GM12878 (cell line): ENCODE data around the gene ARHGAP40. TPM values are rescaled to one million over a fixed set of nuclear protein-coding genes. Genes with fewer than 3 reads are reported as not detected.

Source experiments
- ATAC-seq: fragments of 200-7000 bp; cut with Tn5 transposase; 3 replicates; pipeline ENCODE4 v1.9.1; 2020; ENCODE audit warnings: mild to moderate bottlenecking, moderate library complexity
- BruUV-seq: library from RNA; stranded (reverse); fragments of 400-500 nt; replicated peaks from 2 replicates; lab custom pipeline; 2021; lab: Mats Ljungman, UMichigan
- CTCF ChIA-PET: fragments of 300-600 bp; sonication (Branson Sonifier 250); formaldehyde crosslinking; extraction: SDS; loops from one replicate; lab custom pipeline; 2021; ENCODE audit warnings: inconsistent platforms; lab: Yijun Ruan, JAX
- POLR2A ChIA-PET: fragments of 350-600 bp; formaldehyde crosslinking; extraction: SDS; loops from one replicate; lab custom pipeline; 2021; ENCODE audit warnings: inconsistent platforms; lab: Charles Lee
- RAD21 ChIA-PET: fragments of 300-600 bp; sonication (Branson Sonifier 250); formaldehyde crosslinking; loops from one replicate; lab custom pipeline; 2023; ENCODE audit warnings: antibody characterized with exemption; ENCODE audit not compliant: unreplicated experiment; lab: Charles Lee
- SMC1A ChIA-PET: fragments of 300-600 bp; sonication (Branson Sonifier 250); formaldehyde crosslinking; loops from one replicate; lab custom pipeline; 2023; ENCODE audit not compliant: unreplicated experiment, uncharacterized antibody; lab: Charles Lee
- DNase-seq: peaks from one replicate; pipeline ENCODE4 v3.0.0-alpha.2; 2011; ENCODE audit warnings: low read depth, low spot score
- FAIRE-seq: peaks from 3 replicates; lab custom pipeline; 2011; peaks lifted over from hg19 to GRCh38; lab: Jason Lieb, UNC
- H2AFZ ChIP-seq: 2 replicates; pipeline ENCODE4 v1.6.0; 2011; ENCODE audit warnings: low read depth, low read length, control low read depth; ENCODE audit not compliant: control insufficient read depth
- H3K27ac ChIP-seq: 2 replicates; pipeline ENCODE4 v1.5.1; 2011; ENCODE audit warnings: control low read depth; ENCODE audit not compliant: control insufficient read depth, insufficient read depth
- H3K27me3 ChIP-seq, 2 experiments: replicated peaks in 1 of 2; 2 replicates each; pipeline versions ENCODE4 v1.6.0 to v1.6.1; 2011; ENCODE audit warnings: low read length in 1 of 2; ENCODE audit not compliant: control insufficient read depth in 2 of 2, insufficient read depth in 2 of 2
- H3K36me3 ChIP-seq, 2 experiments: 2 replicates each; pipeline ENCODE4 v1.5.1; 2011; ENCODE audit warnings: low read length in 1 of 2; ENCODE audit not compliant: control insufficient read depth in 2 of 2, insufficient read depth in 2 of 2
- H3K4me1 ChIP-seq: 2 replicates; pipeline ENCODE4 v1.6.1; 2011; ENCODE audit warnings: mild to moderate bottlenecking, low read length, moderate library complexity, mixed read lengths; ENCODE audit not compliant: control insufficient read depth, insufficient read depth
- H3K4me2 ChIP-seq: 2 replicates; pipeline ENCODE4 v1.6.0; 2011; ENCODE audit warnings: control low read depth; ENCODE audit not compliant: control insufficient read depth, insufficient read depth
- H3K4me3 ChIP-seq: fragments of 200-600 bp; sonication (generic); 2 replicates; pipeline ENCODE4 v1.5.1; 2016
- H3K79me2 ChIP-seq: 2 replicates; pipeline ENCODE4 v1.6.0; 2011; ENCODE audit warnings: low read length; ENCODE audit not compliant: control insufficient read depth, insufficient read depth
- H3K9ac ChIP-seq: 2 replicates; pipeline ENCODE4 v1.8.0; 2011; ENCODE audit warnings: low read length, control low read depth, mixed read lengths; ENCODE audit not compliant: control insufficient read depth, insufficient read depth
- H3K9me3 ChIP-seq: replicated peaks from 3 replicates; pipeline ENCODE4 v1.5.1; 2011; ENCODE audit warnings: mild to moderate bottlenecking, low read length; ENCODE audit not compliant: control insufficient read depth, insufficient read depth
- H4K20me1 ChIP-seq: 2 replicates; pipeline ENCODE4 v1.6.0; 2011; ENCODE audit not compliant: control insufficient read depth, insufficient read depth
- FOXM1 ChIP-seq: IDR thresholded peaks from 2 replicates; pipeline ENCODE4 v1.6.1; 2012; ENCODE audit warnings: low read depth, mild to moderate bottlenecking, inconsistent platforms, low read length, moderate library complexity
- HDGF ChIP-seq: fragments of 450-650 bp; IDR thresholded peaks from 2 replicates; pipeline ENCODE4 v1.6.1; 2016; ENCODE audit warnings: antibody characterized with exemption
- JUNB ChIP-seq: IDR thresholded peaks from 2 replicates; pipeline ENCODE4 v1.6.1; 2016; ENCODE audit warnings: antibody characterized with exemption, mild to moderate bottlenecking
- NKRF ChIP-seq: fragments of 450-650 bp; conservative IDR thresholded peaks from 2 replicates; pipeline ENCODE4 v1.6.1; 2017; ENCODE audit warnings: mild to moderate bottlenecking, moderate library complexity
- RELA ChIP-seq: fragments of 450-650 bp; IDR thresholded peaks from 2 replicates; pipeline ENCODE4 v1.8.0; 2014; ENCODE audit warnings: borderline replicate concordance; ENCODE audit not compliant: partially characterized antibody
- SIX5 ChIP-seq: IDR thresholded peaks from 2 replicates; pipeline ENCODE4 v1.6.1; 2011; ENCODE audit warnings: mild to moderate bottlenecking, low read depth, low read length, moderate library complexity; ENCODE audit not compliant: severe bottlenecking
- SP1 ChIP-seq: IDR thresholded peaks from one replicate; pipeline ENCODE4 v1.6.1; 2011; ENCODE audit warnings: low read depth, low read length
- SPI1 ChIP-seq: IDR thresholded peaks from 2 replicates; pipeline ENCODE4 v1.6.1; 2011; ENCODE audit warnings: low read depth, mild to moderate bottlenecking, low read length, moderate library complexity, borderline replicate concordance; ENCODE audit not compliant: insufficient read depth
- STAT3 ChIP-seq: IDR thresholded peaks from 2 replicates; pipeline ENCODE4 v1.6.1; 2011; ENCODE audit warnings: low read depth, low read length, improper control_type of control experiment
- WGBS: methylation state at CpG from one replicate; pipeline ENCODE4 v1.1.6; 2016; ENCODE audit warnings: low lambda C conversion rate; ENCODE audit not compliant: insufficient replicate concordance, insufficient coverage; ENCODE audit errors: missing lambda C conversion rate; 5-methylcytosine and 5-hydroxymethylcytosine counted together
- in situ Hi-C: fragments of 300-500 bp; cut with MboI; formaldehyde crosslinking; loops from 9 replicates; pipeline ENCODE4 v1.14.3; 2018; ENCODE audit warnings: mixed read lengths
- intact Hi-C: fragments of 100-400 bp; cut with micrococcal nuclease; formaldehyde crosslinking; loops from one replicate; pipeline ENCODE4 v1.14.2; 2022; ENCODE audit not compliant: unreplicated experiment
- polyA plus RNA-seq, 11 experiments: library from polyadenylated mRNA; depleted of rRNA in 4 of 11; unstranded in 6 of 11; stranded (reverse) in 5 of 11; fragments of >200 nt; fragmentation: Nextera tagmentation in 4 of 11; fragmentation: Illumina TruSeq in 1 of 11; extraction: Ambion mirVana in 4 of 11; extraction: Trizol in 1 of 11; gene quantifications; 1 replicate in 1 of 11; 2 replicates in 10 of 11; pipeline versions ENCODE4 v1.2.1 to v1.2.3, GENCODE V29; 2011 to 2016; ENCODE audit warnings: inconsistent platforms in 2 of 11, missing spikeins in 2 of 11, low read depth in 1 of 11
- total RNA-seq, 4 experiments: library from RNA; depleted of rRNA in 3 of 4; stranded (reverse); fragments of >200 nt in 3 of 4; fragmentation: Illumina TruSeq in 1 of 4; extraction: Trizol in 1 of 4; gene quantifications; 2 replicates each; pipeline versions ENCODE4 v1.2.1 to v1.2.3, GENCODE V29; 2013 to 2021

Gene ARHGAP40
- total and polyA plus RNA-seq, 10 of the 15 experiments (the other 5 are each of a cell fraction or from before 2014, with no cell fraction given), result 0.06 to 0.07 TPM; not detected in 8

- RAD21 ChIA-PET, result no interaction called here
- intact Hi-C loops (no loop called here), in situ Hi-C loops (no loop called here)
- no peaks in the 10 kb centered on the region for H3K36me3 ChIP-seq
- TF ChIP-seq SIX5, result no peak
- no peak for TF ChIP-seq RELA
- TF ChIP-seq, all 136 proteins: peak for 0
- ChIA-PET SMC1A (no interaction called here), POLR2A (no interaction called here), CTCF (interaction anchor here (0.7 to 3.1 kb wide), 6 partner anchors 10 to 236 kb away, joined by 3 to 20 read pairs (median 3); partner anchors contain the start of gene ACTR5)
- no peaks in the 10 kb centered on the region for H3K79me2 ChIP-seq
- 28% methylated on average over 4 of the region's 4 CpGs for WGBS
- no peak overlapping the region for H3K4me3 ChIP-seq
- BruUV-seq, result no TSS peak
- no peak overlapping the region for H3K4me2 ChIP-seq
- peaks cover 0 to 2% of the 10 kb centered on the region in 2 experiments; a peak in 3 of 4 replicates for H3K27me3 ChIP-seq
- H3K4me1 ChIP-seq, result no peaks in the 10 kb centered on the region
- H3K9me3 ChIP-seq, result no peaks in the 10 kb centered on the region
- no peak for FAIRE-seq
- DNase-seq, result no peak
- H3K27ac ChIP-seq, result no peak overlapping the region
- no peak for ATAC-seq
- no peak overlapping the region for H2AFZ ChIP-seq
- H3K9ac ChIP-seq, result no peak overlapping the region
- H4K20me1 ChIP-seq, result no peaks in the 10 kb centered on the region
Measured at GRCh38 chr20:38659597-38659880, 57.9 kb downstream of the ARHGAP40 start.

GRCh38 chr20:38660429-38660828 lies 58.8 kb downstream of the ARHGAP40 start:
- DNase-seq, result no peak
- intact Hi-C loops (no loop called here), in situ Hi-C loops (no loop called here)
- H3K9ac ChIP-seq, result no peak overlapping the region
- TF ChIP-seq SPI1, result no peak
- no peak for TF ChIP-seq NKRF
- no peak for TF ChIP-seq SP1
- no peak for TF ChIP-seq JUNB
- no peak for TF ChIP-seq FOXM1
- TF ChIP-seq HDGF, result no peak
- TF ChIP-seq STAT3, result no peak
- ChIA-PET POLR2A (no interaction called here), SMC1A (no interaction called here), RAD21 (no interaction called here), CTCF (interaction anchor here (1.1 to 1.3 kb wide), 2 partner anchors 11 to 235 kb away, joined by 3 read pairs; no protein-coding TSS in a partner anchor)
- no peaks in the 10 kb centered on the region for H3K36me3 ChIP-seq
- no peak overlapping the region for H2AFZ ChIP-seq
- no peak overlapping the region for H3K4me2 ChIP-seq
- peaks cover 0 to 2% of the 10 kb centered on the region in 2 experiments; a peak in 3 of 4 replicates for H3K27me3 ChIP-seq
- no peaks in the 10 kb centered on the region for H4K20me1 ChIP-seq
- ATAC-seq, result no peak
- 25% methylated on average over 1 of the region's 1 CpG for WGBS
- no peak for FAIRE-seq
- H3K4me3 ChIP-seq, result no peak overlapping the region
- H3K27ac ChIP-seq, result no peak overlapping the region
- H3K4me1 ChIP-seq, result no peaks in the 10 kb centered on the region
- BruUV-seq, result no TSS peak
- H3K9me3 ChIP-seq, result no peaks in the 10 kb centered on the region
- H3K79me2 ChIP-seq, result no peaks in the 10 kb centered on the region
